OCI-LY7 (cell line): ENCODE measurements around the gene MAML3. TPM values are rescaled to one million over a fixed set of nuclear protein-coding genes. Genes with fewer than 3 reads are reported as not detected.

Source experiments
- total RNA-seq, 2 experiments: library from RNA; depleted of rRNA in 1 of 2; stranded (reverse); fragments of >200 nt in 1 of 2; shearing (Covaris generic) in 1 of 2; gene quantifications; 2 replicates each; pipeline ENCODE4 v1.2.3, GENCODE V29; 2014 to 2022

The MAML3 gene
- total RNA-seq, 2 experiments from 2014 or later: 0.80 to 1.2 TPM

Other genes with a start within 250 kb of the MAML3 start
- 4.9 and 8.0 TPM in 2 replicates for gene SCOC, start 219.5 kb upstream of the MAML3 start, total RNA-seq (2014; rRNA removed; shearing (Covaris generic))
- gene SCOC, start 219.5 kb upstream of the MAML3 start, total RNA-seq (2022): 16.2 and 18.3 TPM in 2 replicates